Peyer's patch (tissue), 4 donors: Measurements from ENCODE around the gene P2RX6.

ENCODE experiments used
- POLR2A ChIP-seq, 2 donors: fragments of 450-650 bp; IDR thresholded peaks; one replicate each; pipeline ENCODE4 v1.5.1; 2017; ENCODE audit warnings: antibody characterized with exemption in 2 of 2, mild to moderate bottlenecking in 2 of 2, moderate library complexity in 2 of 2
- TF ChIP-seq, protein P1 (sequence below), 6 experiments: fragments of 450-650 bp in 4 of 6; fragments of 200-600 bp in 2 of 6; sonication (generic) in 1 of 6; IDR thresholded peaks; one replicate each; pipeline ENCODE4 v1.5.1; 2017 to 2019; ENCODE audit warnings: antibody characterized with exemption in 6 of 6, mild to moderate bottlenecking in 3 of 6, moderate library complexity in 1 of 6

DNA sequence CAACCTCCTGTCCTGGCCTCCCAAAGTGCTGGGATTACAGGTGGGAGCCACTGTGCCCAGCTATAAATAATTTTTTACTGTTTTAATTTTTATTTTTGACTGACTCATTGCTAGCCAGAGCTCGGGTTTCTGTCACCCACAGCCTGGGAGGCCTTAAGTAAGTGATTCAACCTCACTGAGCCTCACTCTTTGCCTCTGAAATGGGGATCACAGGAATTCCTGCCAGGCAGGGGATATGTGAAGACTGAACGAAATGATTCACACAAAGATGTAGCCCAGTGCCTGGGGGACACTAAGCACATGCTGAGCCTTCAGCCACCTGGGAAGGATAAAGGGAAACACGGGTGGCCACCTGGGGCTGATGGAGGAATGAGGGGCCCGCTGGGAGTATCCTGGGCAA lies 27.0 kb downstream of the P2RX6 start:
- TF ChIP-seq, protein P1, sequence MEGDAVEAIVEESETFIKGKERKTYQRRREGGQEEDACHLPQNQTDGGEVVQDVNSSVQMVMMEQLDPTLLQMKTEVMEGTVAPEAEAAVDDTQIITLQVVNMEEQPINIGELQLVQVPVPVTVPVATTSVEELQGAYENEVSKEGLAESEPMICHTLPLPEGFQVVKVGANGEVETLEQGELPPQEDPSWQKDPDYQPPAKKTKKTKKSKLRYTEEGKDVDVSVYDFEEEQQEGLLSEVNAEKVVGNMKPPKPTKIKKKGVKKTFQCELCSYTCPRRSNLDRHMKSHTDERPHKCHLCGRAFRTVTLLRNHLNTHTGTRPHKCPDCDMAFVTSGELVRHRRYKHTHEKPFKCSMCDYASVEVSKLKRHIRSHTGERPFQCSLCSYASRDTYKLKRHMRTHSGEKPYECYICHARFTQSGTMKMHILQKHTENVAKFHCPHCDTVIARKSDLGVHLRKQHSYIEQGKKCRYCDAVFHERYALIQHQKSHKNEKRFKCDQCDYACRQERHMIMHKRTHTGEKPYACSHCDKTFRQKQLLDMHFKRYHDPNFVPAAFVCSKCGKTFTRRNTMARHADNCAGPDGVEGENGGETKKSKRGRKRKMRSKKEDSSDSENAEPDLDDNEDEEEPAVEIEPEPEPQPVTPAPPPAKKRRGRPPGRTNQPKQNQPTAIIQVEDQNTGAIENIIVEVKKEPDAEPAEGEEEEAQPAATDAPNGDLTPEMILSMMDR (IDR thresholded peaks at IDR 0.05): no peak
- no peak for TF ChIP-seq POLR2A (IDR thresholded peaks at IDR 0.05)
